ENCODE measurements around the gene INO80C.

DNA sequence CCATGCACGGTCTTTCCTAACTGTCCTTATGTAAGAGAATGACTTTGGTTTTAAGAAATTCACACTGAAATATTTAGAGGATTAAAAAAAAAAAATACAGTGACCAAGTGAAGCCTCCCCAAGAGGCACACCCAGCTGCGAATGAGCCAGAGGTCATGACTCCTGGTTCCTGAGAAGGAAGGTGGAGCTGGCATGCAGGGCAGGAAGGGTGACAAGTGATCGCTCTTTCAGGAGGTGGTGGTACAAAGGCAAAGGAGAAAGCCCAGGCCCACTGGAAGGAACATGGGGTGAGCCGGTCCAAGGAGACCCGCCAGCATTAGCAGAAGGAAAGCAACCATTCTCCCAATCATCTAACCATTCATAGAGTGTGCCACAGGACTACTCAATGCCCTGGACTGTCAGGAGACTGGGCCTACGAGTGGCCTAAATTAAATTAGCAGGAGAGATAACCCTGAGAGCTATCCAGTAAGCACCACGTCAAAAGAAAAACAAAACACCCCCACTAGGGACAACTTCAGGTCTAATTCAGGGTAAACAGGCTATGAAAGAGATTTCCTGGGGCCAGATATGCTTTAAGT is 7.8 kb downstream of the INO80C start:
- TF ChIP-seq, protein P1, sequence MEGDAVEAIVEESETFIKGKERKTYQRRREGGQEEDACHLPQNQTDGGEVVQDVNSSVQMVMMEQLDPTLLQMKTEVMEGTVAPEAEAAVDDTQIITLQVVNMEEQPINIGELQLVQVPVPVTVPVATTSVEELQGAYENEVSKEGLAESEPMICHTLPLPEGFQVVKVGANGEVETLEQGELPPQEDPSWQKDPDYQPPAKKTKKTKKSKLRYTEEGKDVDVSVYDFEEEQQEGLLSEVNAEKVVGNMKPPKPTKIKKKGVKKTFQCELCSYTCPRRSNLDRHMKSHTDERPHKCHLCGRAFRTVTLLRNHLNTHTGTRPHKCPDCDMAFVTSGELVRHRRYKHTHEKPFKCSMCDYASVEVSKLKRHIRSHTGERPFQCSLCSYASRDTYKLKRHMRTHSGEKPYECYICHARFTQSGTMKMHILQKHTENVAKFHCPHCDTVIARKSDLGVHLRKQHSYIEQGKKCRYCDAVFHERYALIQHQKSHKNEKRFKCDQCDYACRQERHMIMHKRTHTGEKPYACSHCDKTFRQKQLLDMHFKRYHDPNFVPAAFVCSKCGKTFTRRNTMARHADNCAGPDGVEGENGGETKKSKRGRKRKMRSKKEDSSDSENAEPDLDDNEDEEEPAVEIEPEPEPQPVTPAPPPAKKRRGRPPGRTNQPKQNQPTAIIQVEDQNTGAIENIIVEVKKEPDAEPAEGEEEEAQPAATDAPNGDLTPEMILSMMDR (IDR thresholded peaks at IDR 0.05 in 4 of 5, conservative IDR thresholded peaks at IDR 0.05 in 1 of 5): no peak
- no peak for TF ChIP-seq POLR2A (IDR thresholded peaks at IDR 0.05)

Measured in gastrocnemius medialis (tissue), 4 donors.